GM20000 (cell line): ENCODE data around the gene VOPP1.

ENCODE experiments used
- DNase-seq: peaks from one replicate; pipeline ENCODE4 v3.0.0; 2012; ENCODE audit warnings: low spot score
- CTCF ChIP-seq: IDR thresholded peaks from 2 replicates; pipeline ENCODE4 v1.5.1; 2012; ENCODE audit warnings: mild to moderate bottlenecking, control low read depth; ENCODE audit errors: extremely low read depth, missing control alignments

Gene VOPP1

GRCh38 chr7:55488216-55488615 lies 84.1 kb downstream of the VOPP1 start:
- TF ChIP-seq CTCF: no peak
- no peak for DNase-seq

GRCh38 chr7:55486991-55487390 lies 85.3 kb downstream of the VOPP1 start:
- no peak for TF ChIP-seq CTCF
- DNase-seq: no peak

GRCh38 chr7:55486192-55486590 lies 86.1 kb downstream of the VOPP1 start:
- no peak for DNase-seq
- no peak for TF ChIP-seq CTCF

- no peak for TF ChIP-seq CTCF
- no peak for DNase-seq
Measured at GRCh38 chr7:55485501-55486191, 86.7 kb downstream of the VOPP1 start.

GRCh38 chr7:55484834-55485233 lies 87.5 kb downstream of the VOPP1 start:
- DNase-seq: no peak
- TF ChIP-seq CTCF: no peak

- DNase-seq: no peak
- TF ChIP-seq CTCF: no peak
Measured at GRCh38 chr7:55484241-55484640, 88.1 kb downstream of the VOPP1 start.

GRCh38 chr7:55483046-55483445 lies 89.3 kb downstream of the VOPP1 start:
- no peak for DNase-seq
- TF ChIP-seq CTCF: no peak
